ENCODE measurements around the gene ANKLE1.

- no peak for TF ChIP-seq POLR2A (IDR thresholded peaks at IDR 0.05)
- TF ChIP-seq, protein P1, sequence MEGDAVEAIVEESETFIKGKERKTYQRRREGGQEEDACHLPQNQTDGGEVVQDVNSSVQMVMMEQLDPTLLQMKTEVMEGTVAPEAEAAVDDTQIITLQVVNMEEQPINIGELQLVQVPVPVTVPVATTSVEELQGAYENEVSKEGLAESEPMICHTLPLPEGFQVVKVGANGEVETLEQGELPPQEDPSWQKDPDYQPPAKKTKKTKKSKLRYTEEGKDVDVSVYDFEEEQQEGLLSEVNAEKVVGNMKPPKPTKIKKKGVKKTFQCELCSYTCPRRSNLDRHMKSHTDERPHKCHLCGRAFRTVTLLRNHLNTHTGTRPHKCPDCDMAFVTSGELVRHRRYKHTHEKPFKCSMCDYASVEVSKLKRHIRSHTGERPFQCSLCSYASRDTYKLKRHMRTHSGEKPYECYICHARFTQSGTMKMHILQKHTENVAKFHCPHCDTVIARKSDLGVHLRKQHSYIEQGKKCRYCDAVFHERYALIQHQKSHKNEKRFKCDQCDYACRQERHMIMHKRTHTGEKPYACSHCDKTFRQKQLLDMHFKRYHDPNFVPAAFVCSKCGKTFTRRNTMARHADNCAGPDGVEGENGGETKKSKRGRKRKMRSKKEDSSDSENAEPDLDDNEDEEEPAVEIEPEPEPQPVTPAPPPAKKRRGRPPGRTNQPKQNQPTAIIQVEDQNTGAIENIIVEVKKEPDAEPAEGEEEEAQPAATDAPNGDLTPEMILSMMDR (IDR thresholded peaks at IDR 0.05 in 8 of 11, conservative IDR thresholded peaks at IDR 0.05 in 3 of 11): no peak
Measured at GRCh38 chr19:17306285-17306714, 24.6 kb downstream of the ANKLE1 start.

All from spleen (tissue), 7 donors.